ENCODE data around the gene TEX30.

Gene TEX30

GRCh38 chr13:102798581-102799425 lies 25.2 kb upstream of the TEX30 start, which contains the start of the genes BIVM and POGLUT2:
BIVM (plus strand) TSS chr13:102799119; CDS start chr13:102807268, 8,149 bp downstream.
POGLUT2 (minus strand) TSS chr13:102798976; CDS start chr13:102798670, 306 bp downstream.
- no peak for TF ChIP-seq ZC3H10 (CRISPR knock-in tag; IDR thresholded peaks at IDR 0.05)
- no peak for TF ChIP-seq ZFP3 (CRISPR knock-in tag; IDR thresholded peaks at IDR 0.05)
- TF ChIP-seq ZFP30 (CRISPR knock-in tag; IDR thresholded peaks at IDR 0.05) = no peak
- TF ChIP-seq ARNTL (CRISPR knock-in tag; IDR thresholded peaks at IDR 0.05; ENCODE audit: borderline replicate concordance, low read depth) = no peak
- no peak for TF ChIP-seq RARB (CRISPR knock-in tag; IDR thresholded peaks at IDR 0.05)
- no peak for TF ChIP-seq CREB5 (CRISPR knock-in tag; IDR thresholded peaks at IDR 0.05; ENCODE audit: low read depth)
- TF ChIP-seq ZNF8 (CRISPR knock-in tag; IDR thresholded peaks at IDR 0.05) = no peak
- no peak for TF ChIP-seq BACH2 (CRISPR knock-in tag; IDR thresholded peaks at IDR 0.05; ENCODE audit: borderline replicate concordance)
- no peak for TF ChIP-seq PPARA (CRISPR knock-in tag; IDR thresholded peaks at IDR 0.05; ENCODE audit: borderline replicate concordance)
- TF ChIP-seq CSDC2 (CRISPR knock-in tag; IDR thresholded peaks at IDR 0.05) = no peak
- no peak for TF ChIP-seq ISL1 (CRISPR knock-in tag; IDR thresholded peaks at IDR 0.05)
- no peak for TF ChIP-seq SNAI2 (CRISPR knock-in tag; IDR thresholded peaks at IDR 0.05)
- no peak for TF ChIP-seq PATZ1 (CRISPR knock-in tag; IDR thresholded peaks at IDR 0.05; ENCODE audit: borderline replicate concordance)
- TF ChIP-seq OSR1 (CRISPR knock-in tag; IDR thresholded peaks at IDR 0.05) = no peak
- no peak for TF ChIP-seq POU6F1 (CRISPR knock-in tag; IDR thresholded peaks at IDR 0.05; ENCODE audit: borderline replicate concordance, low read depth)
- TF ChIP-seq ESRRG (CRISPR knock-in tag; IDR thresholded peaks at IDR 0.05) = no peak
- TF ChIP-seq ZNF70 (CRISPR knock-in tag; IDR thresholded peaks at IDR 0.05) = no peak
- no peak for TF ChIP-seq ZNF565 (CRISPR knock-in tag; conservative IDR thresholded peaks at IDR 0.05; ENCODE audit: low read depth)
- ATAC-seq = peak; percentile 95

- TF ChIP-seq POU6F1 (CRISPR knock-in tag; IDR thresholded peaks at IDR 0.05; ENCODE audit: borderline replicate concordance, low read depth) (no peak), ARNTL (CRISPR knock-in tag; IDR thresholded peaks at IDR 0.05; ENCODE audit: borderline replicate concordance, low read depth) (no peak), ZFP3 (CRISPR knock-in tag; IDR thresholded peaks at IDR 0.05) (no peak), SNAI2 (CRISPR knock-in tag; IDR thresholded peaks at IDR 0.05) (no peak), CSDC2 (CRISPR knock-in tag; IDR thresholded peaks at IDR 0.05) (no peak), TOX (CRISPR knock-in tag; IDR thresholded peaks at IDR 0.05; ENCODE audit: borderline replicate concordance) (no peak), PPARA (CRISPR knock-in tag; IDR thresholded peaks at IDR 0.05; ENCODE audit: borderline replicate concordance) (no peak), PATZ1 (CRISPR knock-in tag; IDR thresholded peaks at IDR 0.05; ENCODE audit: borderline replicate concordance) (no peak), ZC3H10 (CRISPR knock-in tag; IDR thresholded peaks at IDR 0.05) (no peak), TCF4 (CRISPR knock-in tag; IDR thresholded peaks at IDR 0.05; ENCODE audit: borderline replicate concordance) (no peak), OSR1 (CRISPR knock-in tag; IDR thresholded peaks at IDR 0.05) (no peak), ZFP30 (CRISPR knock-in tag; IDR thresholded peaks at IDR 0.05) (no peak), RARB (CRISPR knock-in tag; IDR thresholded peaks at IDR 0.05) (no peak), ZNF8 (CRISPR knock-in tag; IDR thresholded peaks at IDR 0.05) (no peak), BACH2 (CRISPR knock-in tag; IDR thresholded peaks at IDR 0.05; ENCODE audit: borderline replicate concordance) (no peak)
- no peak for ATAC-seq
Observed at GRCh38 chr13:102793611-102794355, 20.2 kb upstream of the TEX30 start.
